ENCODE measurements around the gene SLC16A6. TPM values are rescaled to one million over a fixed set of nuclear protein-coding genes. Genes with fewer than 3 reads are reported as not detected.

SLC16A6 gene
- polyA plus RNA-seq, 1 of the 3 experiments (the other 2 are of a cell fraction), result not detected

GRCh38 chr17:68327823-68328557 is 37.1 kb upstream of the SLC16A6 start:
- no peak overlapping the region for H3K9ac ChIP-seq
- ChIA-PET POLR2A (no interaction called here), CTCF (interaction anchor here (1.3 to 2.4 kb wide), 5 partner anchors 9 to 138 kb away, joined by 3 to 5 read pairs (median 4); no protein-coding TSS in a partner anchor)
- H3K79me2 ChIP-seq (ENCODE audit: insufficient read depth), result no peaks in the 10 kb centered on the region
- TF ChIP-seq GABPA (IDR thresholded peaks at IDR 0.05; ENCODE audit: low read depth) (no peak), TEAD4 (IDR thresholded peaks at IDR 0.05; ENCODE audit: borderline replicate concordance, insufficient read depth) (no peak), JUND (IDR thresholded peaks at IDR 0.05) (no peak), NRF1 (IDR thresholded peaks at IDR 0.05; ENCODE audit: low read depth, low read length) (no peak), RFX5 (IDR thresholded peaks at IDR 0.05; ENCODE audit: low read length) (no peak), EZH2phosphoT487 (IDR thresholded peaks at IDR 0.05; ENCODE audit: borderline replicate concordance, low read depth) (no peak), USF2 (IDR thresholded peaks at IDR 0.05; ENCODE audit: borderline replicate concordance, low read depth, low read length) (no peak), MEF2A (IDR thresholded peaks at IDR 0.05; ENCODE audit: borderline replicate concordance, low read depth) (no peak), YY1 (IDR thresholded peaks at IDR 0.05; ENCODE audit: low read depth) (no peak), EP300 (IDR thresholded peaks at IDR 0.05; ENCODE audit: borderline replicate concordance in 1 of 2, low read depth in 1 of 2, low read length in 1 of 2) (no peak), CHD2 (IDR thresholded peaks at IDR 0.05; ENCODE audit: low read length, partially characterized antibody) (no peak), REST (IDR thresholded peaks at IDR 0.05; ENCODE audit: low read depth, low read length) (no peak), NFIC (IDR thresholded peaks at IDR 0.05; ENCODE audit: borderline replicate concordance) (no peak), SMC3 (IDR thresholded peaks at IDR 0.05; ENCODE audit: low read depth, low read length) (no peak), FOXM1 (IDR thresholded peaks at IDR 0.05; ENCODE audit: low read depth) (no peak), TCF12 (IDR thresholded peaks at IDR 0.05) (no peak), RCOR1 (IDR thresholded peaks at IDR 0.05; ENCODE audit: low read length) (no peak), ZBTB33 (IDR thresholded peaks at IDR 0.05; ENCODE audit: borderline replicate concordance, low read depth) (no peak), MXI1 (IDR thresholded peaks at IDR 0.05; ENCODE audit: low read depth, low read length) (no peak), RXRA (IDR thresholded peaks at IDR 0.05; ENCODE audit: borderline replicate concordance, low read depth) (no peak)
- no peaks in the 10 kb centered on the region for H4K20me1 ChIP-seq (ENCODE audit: insufficient read depth)
- H3K27me3 ChIP-seq (ENCODE audit: insufficient read depth), result no peaks in the 10 kb centered on the region
- no peaks in the 10 kb centered on the region for H3K9me3 ChIP-seq
- H3K36me3 ChIP-seq (replicated peaks in 1 of 2; ENCODE audit: control insufficient read depth in 1 of 2, insufficient read depth in 2 of 2, low read length in 1 of 2), result no peaks in the 10 kb centered on the region
- no peaks in the 10 kb centered on the region for H3F3A ChIP-seq (replicated peaks; ENCODE audit: insufficient read depth)
- no peak overlapping the region for H3K27ac ChIP-seq (ENCODE audit: low read depth in 2 of 2, low read length in 1 of 2)
- H3K4me3 ChIP-seq (ENCODE audit: low read depth in 2 of 2, low read length in 1 of 2), result no peak overlapping the region
- H2AFZ ChIP-seq (ENCODE audit: low read depth), result no peak overlapping the region
- no peaks in the 10 kb centered on the region for H3K4me1 ChIP-seq (ENCODE audit: control insufficient read depth in 1 of 2, insufficient read depth in 2 of 2, low read depth in 1 of 2, low read length in 1 of 2)
- no peaks in the 10 kb centered on the region for H3K9me2 ChIP-seq
- 29% methylated on average over 8 of the region's 8 CpGs for WGBS (ENCODE audit: low lambda C conversion rate)
- no peak overlapping the region for H3K4me2 ChIP-seq
- DNase-seq, result no peak
